ENCODE results near the gene MBD3.

Gene MBD3

DNA sequence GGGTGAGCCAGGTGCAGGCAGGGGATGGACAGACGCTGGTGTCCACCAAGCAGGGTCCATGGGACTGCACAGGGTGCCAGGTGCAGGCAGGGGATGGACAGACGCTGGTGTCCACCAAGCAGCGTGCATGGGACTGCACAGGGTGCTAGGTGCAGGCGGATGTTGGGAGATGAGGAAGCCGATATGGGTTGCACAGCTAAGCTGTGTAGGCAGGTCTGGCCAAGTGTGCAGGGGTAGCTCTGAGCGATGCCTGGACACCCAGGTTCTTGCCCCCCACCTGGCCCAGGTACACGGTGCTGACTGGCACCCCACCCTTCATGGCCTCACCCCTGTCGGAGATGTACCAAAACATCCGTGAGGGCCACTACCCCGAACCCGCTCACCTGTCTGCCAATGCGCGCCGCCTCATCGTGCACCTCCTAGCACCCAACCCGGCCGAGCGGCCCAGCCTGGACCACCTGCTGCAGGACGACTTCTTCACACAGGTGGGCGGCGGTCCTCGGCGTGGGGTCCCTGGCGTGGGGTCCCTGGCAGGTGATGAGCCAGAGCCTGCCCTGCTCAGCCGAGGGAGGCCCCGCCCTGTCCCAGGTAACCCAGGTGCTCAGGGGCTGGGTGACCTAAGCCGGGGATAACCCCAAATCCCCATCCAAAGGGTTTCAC lies 64.9 kb downstream of the MBD3 start:
- Histone ChIP-seq H3K4me1 (no peaks in the 10 kb centered on the region), H3K4me2 (ENCODE audit: low read length) (no peak overlapping the region), H3K4me3 (ENCODE audit: low read depth, low read length) (no peak overlapping the region), H3K27me3 (ENCODE audit: control insufficient read depth, insufficient read depth, low read length) (no peaks in the 10 kb centered on the region), H3K9ac (no peak overlapping the region), H3K9me3 (ENCODE audit: control insufficient read depth, low read length) (no peaks in the 10 kb centered on the region), H3K27ac (no peak overlapping the region), H3K79me2 (no peaks in the 10 kb centered on the region), H3K36me3 (ENCODE audit: control insufficient read depth, insufficient read depth, low read length) (no peaks in the 10 kb centered on the region), H2AFZ (no peak overlapping the region)
- TF ChIP-seq, protein P1, sequence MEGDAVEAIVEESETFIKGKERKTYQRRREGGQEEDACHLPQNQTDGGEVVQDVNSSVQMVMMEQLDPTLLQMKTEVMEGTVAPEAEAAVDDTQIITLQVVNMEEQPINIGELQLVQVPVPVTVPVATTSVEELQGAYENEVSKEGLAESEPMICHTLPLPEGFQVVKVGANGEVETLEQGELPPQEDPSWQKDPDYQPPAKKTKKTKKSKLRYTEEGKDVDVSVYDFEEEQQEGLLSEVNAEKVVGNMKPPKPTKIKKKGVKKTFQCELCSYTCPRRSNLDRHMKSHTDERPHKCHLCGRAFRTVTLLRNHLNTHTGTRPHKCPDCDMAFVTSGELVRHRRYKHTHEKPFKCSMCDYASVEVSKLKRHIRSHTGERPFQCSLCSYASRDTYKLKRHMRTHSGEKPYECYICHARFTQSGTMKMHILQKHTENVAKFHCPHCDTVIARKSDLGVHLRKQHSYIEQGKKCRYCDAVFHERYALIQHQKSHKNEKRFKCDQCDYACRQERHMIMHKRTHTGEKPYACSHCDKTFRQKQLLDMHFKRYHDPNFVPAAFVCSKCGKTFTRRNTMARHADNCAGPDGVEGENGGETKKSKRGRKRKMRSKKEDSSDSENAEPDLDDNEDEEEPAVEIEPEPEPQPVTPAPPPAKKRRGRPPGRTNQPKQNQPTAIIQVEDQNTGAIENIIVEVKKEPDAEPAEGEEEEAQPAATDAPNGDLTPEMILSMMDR (IDR thresholded peaks at IDR 0.05): no peak

DNA sequence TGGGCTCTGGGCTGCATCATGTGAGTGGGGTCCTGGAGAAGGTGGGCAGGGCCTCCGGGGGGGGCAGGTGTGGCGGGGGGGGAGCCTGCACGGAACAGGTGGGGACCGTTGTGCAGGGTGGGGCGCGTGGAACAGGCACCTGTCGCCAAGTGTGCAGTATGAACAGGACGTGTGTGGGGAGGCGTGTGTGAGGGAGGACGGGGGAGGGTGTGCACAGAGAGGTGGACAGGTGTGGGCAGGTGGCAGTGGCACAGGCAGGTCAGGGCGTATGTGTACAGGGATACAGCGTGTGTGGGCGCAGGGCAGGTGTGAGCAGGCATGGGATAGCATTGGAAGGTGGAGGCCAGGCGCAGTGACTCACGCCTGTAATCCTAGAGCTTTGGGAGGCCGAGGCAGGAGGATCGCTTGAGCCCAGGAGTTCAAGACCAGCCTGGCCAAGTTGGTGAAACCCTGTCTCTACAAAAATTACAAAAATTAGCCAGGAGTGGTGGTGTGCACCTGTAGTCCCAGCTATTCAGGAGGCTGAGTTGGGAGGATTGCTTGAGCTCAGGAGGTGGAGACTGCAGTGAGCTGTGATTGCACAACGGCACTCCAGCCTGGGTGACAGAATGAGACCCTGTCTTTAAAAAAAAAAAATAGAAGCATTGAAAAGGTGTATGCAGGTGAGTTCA lies 65.6 kb downstream of the MBD3 start:
- no peaks in the 10 kb centered on the region for H3K9me3 ChIP-seq (ENCODE audit: control insufficient read depth, low read length)
- H3K27me3 ChIP-seq (ENCODE audit: control insufficient read depth, insufficient read depth, low read length): no peaks in the 10 kb centered on the region
- H3K79me2 ChIP-seq: no peaks in the 10 kb centered on the region
- H3K36me3 ChIP-seq (ENCODE audit: control insufficient read depth, insufficient read depth, low read length): no peaks in the 10 kb centered on the region
- no peak overlapping the region for H3K9ac ChIP-seq
- H3K4me1 ChIP-seq: no peaks in the 10 kb centered on the region
- TF ChIP-seq, protein P1 (IDR thresholded peaks at IDR 0.05): no peak
- H3K27ac ChIP-seq: no peak overlapping the region
- no peak overlapping the region for H3K4me3 ChIP-seq (ENCODE audit: low read depth, low read length)
- H3K4me2 ChIP-seq (ENCODE audit: low read length): no peak overlapping the region
- no peak overlapping the region for H2AFZ ChIP-seq

- Histone ChIP-seq H3K27me3 (ENCODE audit: control insufficient read depth, insufficient read depth, low read length) (no peaks in the 10 kb centered on the region), H3K36me3 (ENCODE audit: control insufficient read depth, insufficient read depth, low read length) (no peaks in the 10 kb centered on the region), H3K27ac (no peak overlapping the region), H3K79me2 (no peaks in the 10 kb centered on the region), H3K9me3 (ENCODE audit: control insufficient read depth, low read length) (no peaks in the 10 kb centered on the region), H3K4me3 (ENCODE audit: low read depth, low read length) (no peak overlapping the region), H2AFZ (no peak overlapping the region), H3K9ac (no peak overlapping the region), H3K4me1 (no peaks in the 10 kb centered on the region), H3K4me2 (ENCODE audit: low read length) (no peak overlapping the region)
- TF ChIP-seq, protein P1 (IDR thresholded peaks at IDR 0.05): no peak
These were observed 66.4 kb downstream of the MBD3 start for GRCh38 chr19:1526066-1526778.

DNA sequence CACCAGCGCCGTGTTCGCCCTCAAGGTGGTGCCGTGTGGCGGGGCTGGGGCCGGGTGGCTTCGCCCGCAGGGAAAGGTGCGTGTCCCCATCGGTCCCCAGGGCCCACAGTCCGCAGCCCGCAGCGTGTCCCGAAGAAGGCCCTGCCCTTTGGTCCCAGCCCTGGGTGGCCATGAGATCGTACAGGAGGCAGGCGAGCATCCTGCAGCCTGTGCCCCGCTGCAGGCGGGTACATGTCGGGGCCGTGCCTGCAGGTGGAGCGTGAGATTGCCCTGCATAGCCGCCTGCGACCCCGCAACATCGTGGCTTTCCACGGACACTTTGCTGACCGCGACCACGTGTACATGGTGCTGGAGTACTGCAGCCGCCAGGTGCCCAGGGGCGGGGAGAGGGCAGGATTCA lies 67.3 kb downstream of the MBD3 start:
- H3K9ac ChIP-seq: no peak overlapping the region
- TF ChIP-seq, protein P1 (IDR thresholded peaks at IDR 0.05): no peak
- H3K27me3 ChIP-seq (ENCODE audit: control insufficient read depth, insufficient read depth, low read length): no peaks in the 10 kb centered on the region
- H3K4me3 ChIP-seq (ENCODE audit: low read depth, low read length): no peak overlapping the region
- no peaks in the 10 kb centered on the region for H3K9me3 ChIP-seq (ENCODE audit: control insufficient read depth, low read length)
- H2AFZ ChIP-seq: no peak overlapping the region
- no peaks in the 10 kb centered on the region for H3K4me1 ChIP-seq
- no peak overlapping the region for H3K27ac ChIP-seq
- no peaks in the 10 kb centered on the region for H3K79me2 ChIP-seq
- no peaks in the 10 kb centered on the region for H3K36me3 ChIP-seq (ENCODE audit: control insufficient read depth, insufficient read depth, low read length)
- H3K4me2 ChIP-seq (ENCODE audit: low read length): no peak overlapping the region
